GM18505 (cell line): Measurements from ENCODE around the gene PANK4.

ENCODE experiments used
- ATAC-seq: cut with Tn5 transposase; IDR thresholded peaks from one replicate; pipeline ENCODE4 v1.9.1; 2021; ENCODE audit not compliant: unreplicated experiment
- POLR2A ChIP-seq: IDR thresholded peaks from 4 replicates; pipeline ENCODE4 v1.6.1; 2011; ENCODE audit warnings: borderline replicate concordance; ENCODE audit not compliant: insufficient read depth, insufficient read length; ENCODE audit errors: extremely low read depth

PANK4 gene

GRCh38 chr1:2512862-2513421, 13.5 kb downstream of the PANK4 start:
- TF ChIP-seq POLR2A: no peak
- ATAC-seq: no peak

GRCh38 chr1:2510366-2511155, 15.8 kb downstream of the PANK4 start:
- TF ChIP-seq POLR2A: no peak
- no peak for ATAC-seq

GRCh38 chr1:2509589-2509988, 16.8 kb downstream of the PANK4 start:
- ATAC-seq: no peak
- no peak for TF ChIP-seq POLR2A

- no peak for TF ChIP-seq POLR2A
- ATAC-seq: no peak
Observed at GRCh38 chr1:2508751-2509150, 17.6 kb downstream of the PANK4 start.

GRCh38 chr1:2508180-2508579, 18.2 kb downstream of the PANK4 start:
- no peak for TF ChIP-seq POLR2A
- no peak for ATAC-seq

GRCh38 chr1:2507744-2508155, 18.6 kb downstream of the PANK4 start:
- no peak for ATAC-seq
- no peak for TF ChIP-seq POLR2A

GRCh38 chr1:2506901-2507565, 19.4 kb downstream of the PANK4 start:
- ATAC-seq: no peak
- no peak for TF ChIP-seq POLR2A

GRCh38 chr1:2506007-2506860, 20.2 kb downstream of the PANK4 start:
- no peak for TF ChIP-seq POLR2A
- ATAC-seq: no peak

GRCh38 chr1:2505461-2505994, 20.9 kb downstream of the PANK4 start:
- ATAC-seq: no peak
- no peak for TF ChIP-seq POLR2A

- ATAC-seq: no peak
- no peak for TF ChIP-seq POLR2A
Observed at GRCh38 chr1:2504949-2505272, 21.5 kb downstream of the PANK4 start.

GRCh38 chr1:2504225-2504948, 22.0 kb downstream of the PANK4 start:
- TF ChIP-seq POLR2A: no peak
- no peak for ATAC-seq

GRCh38 chr1:2503554-2504224, 22.7 kb downstream of the PANK4 start:
- no peak for ATAC-seq
- no peak for TF ChIP-seq POLR2A
